ENCODE data around the gene FKRP. TPM values are rescaled to one million over a fixed set of nuclear protein-coding genes. Genes with fewer than 3 reads are reported as not detected.

The FKRP gene
- total RNA-seq, 1 donor from 2014 or later = 25.2 TPM

- H3K4me1 Mint-ChIP-seq (ENCODE audit: low read depth) = peaks cover 25% of the 10 kb centered on the region
- no peaks in the 10 kb centered on the region for H3K27me3 Mint-ChIP-seq (ENCODE audit: low read depth)
- no peak for DNase-seq (ENCODE audit: low spot score)
- no peak for TF ChIP-seq CTCF (IDR thresholded peaks at IDR 0.05)
- H3K36me3 Mint-ChIP-seq (ENCODE audit: low read depth) = peaks cover 6% of the 10 kb centered on the region
- H3K27ac Mint-ChIP-seq (ENCODE audit: unreplicated experiment) = no peak overlapping the region
- no peak overlapping the region for H3K4me3 Mint-ChIP-seq (ENCODE audit: unreplicated experiment)
- H3K9me3 Mint-ChIP-seq (ENCODE audit: low read depth) = no peaks in the 10 kb centered on the region
Measured at GRCh38 chr19:46789371-46789770, 43.5 kb downstream of the FKRP start.

- no peak overlapping the region for H3K4me3 Mint-ChIP-seq (ENCODE audit: unreplicated experiment)
- no peaks in the 10 kb centered on the region for H3K9me3 Mint-ChIP-seq (ENCODE audit: low read depth)
- TF ChIP-seq CTCF (IDR thresholded peaks at IDR 0.05) = no peak
- no peak overlapping the region for H3K27ac Mint-ChIP-seq (ENCODE audit: unreplicated experiment)
- H3K4me1 Mint-ChIP-seq (ENCODE audit: low read depth) = peaks cover 23% of the 10 kb centered on the region
- no peaks in the 10 kb centered on the region for H3K36me3 Mint-ChIP-seq (ENCODE audit: low read depth)
- H3K27me3 Mint-ChIP-seq (ENCODE audit: low read depth) = no peaks in the 10 kb centered on the region
- DNase-seq (ENCODE audit: low spot score) = no peak
Measured at GRCh38 chr19:46791944-46792343, 46.1 kb downstream of the FKRP start.

- Mint-ChIP-seq H3K4me3 (ENCODE audit: unreplicated experiment) (no peak overlapping the region), H3K36me3 (ENCODE audit: low read depth) (no peaks in the 10 kb centered on the region), H3K9me3 (ENCODE audit: low read depth) (no peaks in the 10 kb centered on the region), H3K27ac (ENCODE audit: unreplicated experiment) (no peak overlapping the region), H3K4me1 (ENCODE audit: low read depth) (peaks cover 20% of the 10 kb centered on the region), H3K27me3 (ENCODE audit: low read depth) (no peaks in the 10 kb centered on the region)
- TF ChIP-seq CTCF (IDR thresholded peaks at IDR 0.05) = no peak
- DNase-seq (ENCODE audit: low spot score) = no peak
Measured at GRCh38 chr19:46797881-46798280, 52.0 kb downstream of the FKRP start.

- no peak for DNase-seq (ENCODE audit: low spot score)
- Mint-ChIP-seq H3K27me3 (ENCODE audit: low read depth) (no peaks in the 10 kb centered on the region), H3K4me1 (ENCODE audit: low read depth) (peaks cover 15% of the 10 kb centered on the region), H3K36me3 (ENCODE audit: low read depth) (no peaks in the 10 kb centered on the region), H3K4me3 (ENCODE audit: unreplicated experiment) (no peak overlapping the region), H3K27ac (ENCODE audit: unreplicated experiment) (no peak overlapping the region), H3K9me3 (ENCODE audit: low read depth) (no peaks in the 10 kb centered on the region)
- no peak for TF ChIP-seq CTCF (IDR thresholded peaks at IDR 0.05)
Measured at GRCh38 chr19:46798713-46799112, 52.9 kb downstream of the FKRP start.

- Mint-ChIP-seq H3K9me3 (ENCODE audit: low read depth) (no peaks in the 10 kb centered on the region), H3K36me3 (ENCODE audit: low read depth) (no peaks in the 10 kb centered on the region), H3K27ac (ENCODE audit: unreplicated experiment) (no peak overlapping the region), H3K4me3 (ENCODE audit: unreplicated experiment) (no peak overlapping the region), H3K4me1 (ENCODE audit: low read depth) (no peaks in the 10 kb centered on the region), H3K27me3 (ENCODE audit: low read depth) (no peaks in the 10 kb centered on the region)
- TF ChIP-seq CTCF (IDR thresholded peaks at IDR 0.05) = no peak
- DNase-seq (ENCODE audit: low spot score) = no peak
Measured at GRCh38 chr19:46802152-46802551, 56.3 kb downstream of the FKRP start.

Measured in chondrocyte (in vitro differentiated cells).